Type B pancreatic cell (in vitro differentiated cells): ENCODE measurements around the gene NOCT. TPM values are rescaled to one million over a fixed set of nuclear protein-coding genes. Genes with fewer than 3 reads are reported as not detected.

ENCODE experiments used
- DNase-seq: peaks from one replicate; pipeline ENCODE4 v3.0.0; 2021; ENCODE audit warnings: mixed read lengths; ENCODE audit not compliant: unreplicated experiment; ENCODE audit errors: extremely low spot score
- H3K27ac Mint-ChIP-seq: 2 replicates; pipeline ENCODE4 v1.8.0; 2021; ENCODE audit warnings: mild to moderate bottlenecking, mixed read lengths
- H3K27me3 Mint-ChIP-seq: 2 replicates; pipeline ENCODE4 v1.8.0; 2021; ENCODE audit warnings: mixed read lengths
- H3K36me3 Mint-ChIP-seq: 2 replicates; pipeline ENCODE4 v1.8.0; 2021; ENCODE audit warnings: mixed read lengths
- H3K4me1 Mint-ChIP-seq: one replicate; pipeline ENCODE4 v1.8.0; 2021; ENCODE audit warnings: mixed read lengths; ENCODE audit not compliant: unreplicated experiment
- H3K4me3 Mint-ChIP-seq: 2 replicates; pipeline ENCODE4 v1.8.0; 2021; ENCODE audit warnings: mild to moderate bottlenecking, mixed read lengths
- H3K9me3 Mint-ChIP-seq: 2 replicates; pipeline ENCODE4 v1.8.0; 2021; ENCODE audit warnings: mixed read lengths
- total RNA-seq: library from RNA; stranded (reverse); gene quantifications from 2 replicates; pipeline ENCODE4 v1.2.1, GENCODE V29; 2021; ENCODE audit warnings: low replicate concordance
- TF ChIP-seq, protein P1 (sequence below): fragments of 200-600 bp; sonication (generic); conservative IDR thresholded peaks from 2 replicates; pipeline ENCODE4 v1.5.0; 2021; ENCODE audit warnings: antibody characterized with exemption, mild to moderate bottlenecking

The NOCT gene
- total RNA-seq, 1 donor from 2014 or later: 9.2 TPM

GRCh38 chr4:138977524-138977923 lies 38.1 kb upstream of the NOCT start:
- H3K4me1 Mint-ChIP-seq: peaks cover 43% of the 10 kb centered on the region

GRCh38 chr4:138978028-138978585 lies 37.5 kb upstream of the NOCT start:
- H3K27me3 Mint-ChIP-seq: no peaks in the 10 kb centered on the region
- H3K9me3 Mint-ChIP-seq: peaks cover 3% of the 10 kb centered on the region
- peak overlapping the region; percentile 56 for H3K4me3 Mint-ChIP-seq
- TF ChIP-seq, protein P1, sequence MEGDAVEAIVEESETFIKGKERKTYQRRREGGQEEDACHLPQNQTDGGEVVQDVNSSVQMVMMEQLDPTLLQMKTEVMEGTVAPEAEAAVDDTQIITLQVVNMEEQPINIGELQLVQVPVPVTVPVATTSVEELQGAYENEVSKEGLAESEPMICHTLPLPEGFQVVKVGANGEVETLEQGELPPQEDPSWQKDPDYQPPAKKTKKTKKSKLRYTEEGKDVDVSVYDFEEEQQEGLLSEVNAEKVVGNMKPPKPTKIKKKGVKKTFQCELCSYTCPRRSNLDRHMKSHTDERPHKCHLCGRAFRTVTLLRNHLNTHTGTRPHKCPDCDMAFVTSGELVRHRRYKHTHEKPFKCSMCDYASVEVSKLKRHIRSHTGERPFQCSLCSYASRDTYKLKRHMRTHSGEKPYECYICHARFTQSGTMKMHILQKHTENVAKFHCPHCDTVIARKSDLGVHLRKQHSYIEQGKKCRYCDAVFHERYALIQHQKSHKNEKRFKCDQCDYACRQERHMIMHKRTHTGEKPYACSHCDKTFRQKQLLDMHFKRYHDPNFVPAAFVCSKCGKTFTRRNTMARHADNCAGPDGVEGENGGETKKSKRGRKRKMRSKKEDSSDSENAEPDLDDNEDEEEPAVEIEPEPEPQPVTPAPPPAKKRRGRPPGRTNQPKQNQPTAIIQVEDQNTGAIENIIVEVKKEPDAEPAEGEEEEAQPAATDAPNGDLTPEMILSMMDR: no peak
- no peak for DNase-seq
- peaks cover 38% of the 10 kb centered on the region for H3K4me1 Mint-ChIP-seq
- H3K36me3 Mint-ChIP-seq: no peaks in the 10 kb centered on the region
- H3K27ac Mint-ChIP-seq: peak overlapping the region; percentile 80

More at GRCh38 chr4:138977524-138977923, 38.1 kb upstream of the NOCT start:
- TF ChIP-seq, protein P1: no peak
- Mint-ChIP-seq H3K27me3 (no peaks in the 10 kb centered on the region), H3K9me3 (peaks cover 3% of the 10 kb centered on the region), H3K36me3 (no peaks in the 10 kb centered on the region), H3K27ac (peak overlapping the region; percentile 20), H3K4me3 (peak overlapping the region; percentile 1)
- DNase-seq: no peak

DNA sequence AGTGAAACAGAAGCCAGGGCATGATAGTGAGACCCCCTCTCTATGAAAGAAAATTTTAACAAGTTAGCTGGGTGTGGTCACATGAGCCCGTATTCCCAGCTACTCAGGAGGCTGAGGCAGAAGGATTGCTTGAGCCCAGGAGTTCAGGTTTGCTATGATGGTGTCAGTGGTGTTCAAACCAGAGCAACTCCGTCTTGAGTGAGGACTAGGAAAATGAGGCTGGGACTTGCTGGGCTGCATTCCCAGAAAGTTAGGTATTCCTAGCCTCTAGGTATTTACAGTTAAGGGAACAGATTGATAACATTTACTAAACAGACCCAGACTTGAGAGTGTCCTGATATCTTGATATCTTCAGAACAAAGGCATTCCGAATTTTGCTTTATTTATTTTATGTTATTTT lies 37.0 kb upstream of the NOCT start:
- Mint-ChIP-seq H3K27ac (peak overlapping the region; percentile 80), H3K4me3 (peak overlapping the region; percentile 56), H3K27me3 (no peaks in the 10 kb centered on the region), H3K4me1 (peaks cover 34% of the 10 kb centered on the region), H3K9me3 (peaks cover 3% of the 10 kb centered on the region), H3K36me3 (no peaks in the 10 kb centered on the region)
- TF ChIP-seq, protein P1: no peak
- no peak for DNase-seq

DNA sequence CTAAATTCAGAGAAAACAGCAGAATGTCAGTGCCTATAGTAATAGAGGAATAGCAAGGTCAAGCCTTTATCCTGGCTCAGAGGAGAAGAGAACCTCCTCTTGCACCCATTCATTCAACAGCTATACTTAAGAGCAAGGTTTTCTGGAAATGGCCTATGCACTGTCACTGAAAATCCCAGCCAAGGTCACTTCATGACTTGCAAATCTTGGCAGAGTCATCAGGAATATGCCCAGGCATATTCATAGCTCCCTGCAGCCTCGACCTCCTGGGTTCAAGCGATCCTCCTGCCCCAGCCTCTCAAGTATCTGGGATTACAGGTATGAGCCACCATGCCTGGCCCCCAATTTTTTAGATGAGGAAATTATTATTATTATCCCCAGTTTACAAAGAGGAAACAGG lies 35.8 kb upstream of the NOCT start:
- H3K9me3 Mint-ChIP-seq: peaks cover 3% of the 10 kb centered on the region
- no peak overlapping the region for H3K27ac Mint-ChIP-seq
- H3K4me3 Mint-ChIP-seq: no peak overlapping the region
- no peaks in the 10 kb centered on the region for H3K27me3 Mint-ChIP-seq
- TF ChIP-seq, protein P1: no peak
- DNase-seq: no peak
- peaks cover 26% of the 10 kb centered on the region for H3K4me1 Mint-ChIP-seq
- H3K36me3 Mint-ChIP-seq: no peaks in the 10 kb centered on the region

DNA sequence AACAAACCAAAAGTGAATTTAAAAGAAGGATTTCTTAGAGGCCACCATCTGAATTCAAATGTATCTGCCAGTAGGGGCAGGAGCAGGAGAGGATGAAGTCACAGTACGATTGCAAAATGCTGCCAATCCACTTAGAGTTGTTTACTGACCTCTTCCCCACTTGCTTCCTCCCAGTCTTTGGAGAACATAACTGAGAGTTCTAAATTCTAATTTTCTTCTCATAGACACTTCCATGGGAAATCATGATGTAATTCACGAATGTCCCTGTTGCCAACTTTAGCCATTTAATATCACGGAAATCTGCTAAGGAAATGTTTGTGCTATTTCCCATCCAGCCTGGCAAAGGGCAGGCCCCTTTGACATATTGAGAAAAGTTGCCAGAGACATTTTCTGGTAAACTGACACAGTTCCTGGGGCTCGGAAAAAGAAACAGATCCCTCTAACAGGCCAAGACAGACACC lies 33.6 kb upstream of the NOCT start:
- no peaks in the 10 kb centered on the region for H3K36me3 Mint-ChIP-seq
- no peaks in the 10 kb centered on the region for H3K27me3 Mint-ChIP-seq
- no peak overlapping the region for H3K4me3 Mint-ChIP-seq
- H3K4me1 Mint-ChIP-seq: peaks cover 19% of the 10 kb centered on the region
- H3K27ac Mint-ChIP-seq: peak overlapping the region; percentile 52
- TF ChIP-seq, protein P1: peak; percentile 30
- DNase-seq: no peak
- peaks cover 3% of the 10 kb centered on the region for H3K9me3 Mint-ChIP-seq

GRCh38 chr4:138982754-138983153 lies 32.8 kb upstream of the NOCT start:
- Mint-ChIP-seq H3K4me3 (no peak overlapping the region), H3K27ac (no peak overlapping the region), H3K4me1 (peaks cover 15% of the 10 kb centered on the region), H3K27me3 (no peaks in the 10 kb centered on the region), H3K36me3 (no peaks in the 10 kb centered on the region), H3K9me3 (peaks cover 3% of the 10 kb centered on the region)
- TF ChIP-seq, protein P1: no peak
- DNase-seq: no peak
